22Rv1 (cell line): ENCODE measurements around the gene GMPR2.

ENCODE experiments used
- CTCF ChIP-seq: fragments of 450-650 bp; IDR thresholded peaks from 2 replicates; pipeline ENCODE4 v1.5.1; 2017; ENCODE audit warnings: mild to moderate bottlenecking
- ZFX ChIP-seq: fragments of 450-650 bp; IDR thresholded peaks from 2 replicates; pipeline ENCODE4 v1.6.1; 2017; ENCODE audit warnings: antibody characterized with exemption, borderline replicate concordance

GRCh38 chr14:24255931-24256711 is 23.4 kb downstream of the GMPR2 start:
- TF ChIP-seq CTCF (no peak), ZFX (no peak)
